Measurements from ENCODE around the gene ADAMTS6.

The ADAMTS6 gene

DNA sequence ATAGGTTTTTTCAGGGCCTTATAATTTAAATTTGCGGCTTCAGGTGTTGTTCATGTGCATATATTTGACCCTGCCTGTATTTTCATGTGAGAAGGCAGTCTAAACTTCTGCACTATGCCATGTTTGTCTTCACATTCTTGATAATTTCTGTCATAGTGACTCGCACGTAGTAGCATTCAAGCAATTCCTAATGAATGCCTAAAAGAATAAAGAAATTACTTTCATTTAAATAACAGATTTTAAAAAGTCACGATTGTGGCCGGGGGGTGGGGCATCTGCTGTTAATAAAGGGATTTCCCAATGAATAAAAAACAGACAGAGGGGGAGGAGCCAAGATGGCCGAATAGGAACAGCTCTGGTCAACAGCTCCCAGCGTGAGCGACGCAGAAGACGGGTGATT is 318.0 kb downstream of the ADAMTS6 start:
- Histone ChIP-seq H3K4me1 (ENCODE audit: control insufficient read depth in 2 of 2, insufficient read depth in 1 of 2, low read depth in 1 of 2, low read length in 2 of 2) (peaks cover 0 to 2% of the 10 kb centered on the region in 2 donors), H2BK15ac (ENCODE audit: low read length) (no peak overlapping the region), H3K4me2 (ENCODE audit: insufficient read depth, low read length, poor library complexity, severe bottlenecking) (no peak overlapping the region), H3K4ac (ENCODE audit: low read length) (no peak overlapping the region), H3K79me1 (ENCODE audit: low read depth, low read length) (no peaks in the 10 kb centered on the region), H2AFZ (ENCODE audit: low read length) (no peak overlapping the region), H3K36me3 (replicated peaks in 1 of 2; ENCODE audit: control insufficient read depth in 2 of 2, insufficient read depth in 2 of 2, low read length in 2 of 2) (no peaks in the 10 kb centered on the region), H3K4me3 (ENCODE audit: low read length in 2 of 2) (no peak overlapping the region), H2BK120ac (ENCODE audit: low read depth, low read length) (no peak overlapping the region), H2BK12ac (ENCODE audit: low read length) (no peak overlapping the region), H3K9me3 (replicated peaks in 1 of 2; ENCODE audit: control insufficient read depth in 2 of 2, insufficient read depth in 1 of 2, low read depth in 1 of 2, low read length in 2 of 2) (no peaks in the 10 kb centered on the region), H3K14ac (ENCODE audit: low read length) (no peak overlapping the region), H4K8ac (ENCODE audit: low read depth, low read length) (no peak overlapping the region), H3K27ac (replicated peaks; ENCODE audit: low read length) (no peak overlapping the region), H3K23ac (ENCODE audit: low read depth, low read length, poor library complexity) (no peak overlapping the region), H2BK5ac (ENCODE audit: low read length) (no peak overlapping the region), H3K9ac (ENCODE audit: low read depth, low read length, poor library complexity) (no peak overlapping the region), H4K91ac (ENCODE audit: low read depth, low read length, poor library complexity) (no peak overlapping the region), H2AK5ac (ENCODE audit: low read depth, low read length) (no peak overlapping the region), H3K27me3 (ENCODE audit: control insufficient read depth in 3 of 3, insufficient read depth in 3 of 3, low read depth in 1 of 3, low read length in 3 of 3) (no peaks in the 10 kb centered on the region), H3K18ac (ENCODE audit: low read length) (no peak overlapping the region)
- DNase-seq (ENCODE audit: low spot score): no peak
- WGBS, 2 donors (ENCODE audit: extremely low coverage in 2 of 2, insufficient read length in 2 of 2, insufficient replicate concordance in 1 of 2): no CpG with 5 or more reads among the region's 10 CpGs

DNA sequence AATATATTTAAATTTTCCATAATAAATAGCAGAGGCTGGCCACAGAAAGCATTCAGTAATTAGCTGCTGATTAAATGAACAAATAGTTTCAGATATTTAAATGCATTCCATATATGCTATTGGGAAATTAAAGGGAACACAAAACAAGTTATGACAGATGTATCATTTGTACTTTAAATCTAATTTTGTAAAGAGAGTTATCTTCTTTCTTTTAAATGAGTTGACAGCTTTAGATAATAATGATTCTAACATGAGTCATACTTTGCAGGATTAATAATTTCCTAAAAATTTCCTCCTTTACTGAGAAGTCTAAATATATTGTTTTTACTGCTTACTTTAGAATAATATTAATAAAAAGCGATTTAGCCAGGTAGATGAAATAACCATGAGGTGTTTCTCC is 320.1 kb downstream of the ADAMTS6 start:
- H3K9ac ChIP-seq (ENCODE audit: low read depth, low read length, poor library complexity): no peak overlapping the region
- WGBS, 2 donors (ENCODE audit: extremely low coverage in 2 of 2, insufficient read length in 2 of 2, insufficient replicate concordance in 1 of 2): no CpG with 5 or more reads among the region's 1 CpG
- H4K91ac ChIP-seq (ENCODE audit: low read depth, low read length, poor library complexity): no peak overlapping the region
- peaks cover 0 to 2% of the 10 kb centered on the region in 2 donors for H3K4me1 ChIP-seq (ENCODE audit: control insufficient read depth in 2 of 2, insufficient read depth in 1 of 2, low read depth in 1 of 2, low read length in 2 of 2)
- H3K9me3 ChIP-seq (replicated peaks in 1 of 2; ENCODE audit: control insufficient read depth in 2 of 2, insufficient read depth in 1 of 2, low read depth in 1 of 2, low read length in 2 of 2): no peaks in the 10 kb centered on the region
- H3K79me1 ChIP-seq (ENCODE audit: low read depth, low read length): no peaks in the 10 kb centered on the region
- H3K14ac ChIP-seq (ENCODE audit: low read length): no peak overlapping the region
- H3K4me3 ChIP-seq (ENCODE audit: low read length in 2 of 2): no peak overlapping the region
- no peak overlapping the region for H2AK5ac ChIP-seq (ENCODE audit: low read depth, low read length)
- no peaks in the 10 kb centered on the region for H3K36me3 ChIP-seq (replicated peaks in 1 of 2; ENCODE audit: control insufficient read depth in 2 of 2, insufficient read depth in 2 of 2, low read length in 2 of 2)
- H2BK15ac ChIP-seq (ENCODE audit: low read length): no peak overlapping the region
- no peak overlapping the region for H3K4me2 ChIP-seq (ENCODE audit: insufficient read depth, low read length, poor library complexity, severe bottlenecking)
- H3K23ac ChIP-seq (ENCODE audit: low read depth, low read length, poor library complexity): no peak overlapping the region
- H3K27ac ChIP-seq (replicated peaks; ENCODE audit: low read length): no peak overlapping the region
- H2BK12ac ChIP-seq (ENCODE audit: low read length): no peak overlapping the region
- no peak overlapping the region for H2BK5ac ChIP-seq (ENCODE audit: low read length)
- no peak overlapping the region for H2AFZ ChIP-seq (ENCODE audit: low read length)
- H4K8ac ChIP-seq (ENCODE audit: low read depth, low read length): no peak overlapping the region
- H3K18ac ChIP-seq (ENCODE audit: low read length): no peak overlapping the region
- no peak overlapping the region for H2BK120ac ChIP-seq (ENCODE audit: low read depth, low read length)
- no peak overlapping the region for H3K4ac ChIP-seq (ENCODE audit: low read length)
- no peaks in the 10 kb centered on the region for H3K27me3 ChIP-seq (ENCODE audit: control insufficient read depth in 3 of 3, insufficient read depth in 3 of 3, low read depth in 1 of 3, low read length in 3 of 3)
- DNase-seq (ENCODE audit: low spot score): no peak

DNA sequence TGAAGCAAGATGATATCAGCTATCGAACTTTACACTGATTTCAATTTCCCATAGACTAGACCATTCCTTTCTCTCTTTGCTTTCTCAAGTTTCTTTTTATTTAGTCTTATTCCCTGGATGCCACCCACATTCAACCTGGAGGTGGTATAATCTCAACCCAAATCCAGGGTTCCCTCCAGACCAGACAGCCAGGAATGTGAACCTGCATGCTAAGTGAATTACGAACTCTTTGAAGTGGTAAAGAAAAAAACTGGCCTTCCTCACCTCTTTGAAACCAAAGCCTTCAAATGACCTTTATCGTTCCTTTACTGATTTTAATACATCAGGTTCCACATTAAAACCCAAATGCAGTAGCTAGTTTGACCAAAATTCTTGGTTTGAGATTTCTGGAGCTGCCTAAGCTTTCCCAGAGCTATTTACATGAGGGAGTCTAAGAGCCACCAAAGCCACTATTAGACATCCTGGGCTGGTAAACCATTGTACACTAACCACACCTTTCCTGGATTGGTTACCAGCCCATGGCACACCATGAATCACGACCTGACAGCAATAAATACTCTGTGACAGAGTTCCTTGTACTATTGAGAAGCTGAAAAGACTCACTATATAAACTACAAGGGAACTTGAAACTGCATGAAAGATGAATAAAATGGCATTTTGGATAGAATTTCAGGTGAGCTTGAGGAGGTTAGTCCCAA is 323.7 kb downstream of the ADAMTS6 start:
- Histone ChIP-seq H3K27ac (replicated peaks; ENCODE audit: low read length) (no peak overlapping the region), H3K18ac (ENCODE audit: low read length) (no peak overlapping the region), H3K4ac (ENCODE audit: low read length) (no peak overlapping the region), H3K4me1 (ENCODE audit: control insufficient read depth in 2 of 2, insufficient read depth in 1 of 2, low read depth in 1 of 2, low read length in 2 of 2) (peaks cover 0 to 2% of the 10 kb centered on the region in 2 donors), H3K14ac (ENCODE audit: low read length) (no peak overlapping the region), H2BK5ac (ENCODE audit: low read length) (no peak overlapping the region), H2AFZ (ENCODE audit: low read length) (no peak overlapping the region), H2BK120ac (ENCODE audit: low read depth, low read length) (no peak overlapping the region), H4K8ac (ENCODE audit: low read depth, low read length) (no peak overlapping the region), H3K36me3 (replicated peaks in 1 of 2; ENCODE audit: control insufficient read depth in 2 of 2, insufficient read depth in 2 of 2, low read length in 2 of 2) (no peaks in the 10 kb centered on the region), H3K4me2 (ENCODE audit: insufficient read depth, low read length, poor library complexity, severe bottlenecking) (no peak overlapping the region), H2BK12ac (ENCODE audit: low read length) (no peak overlapping the region), H3K27me3 (ENCODE audit: control insufficient read depth in 3 of 3, insufficient read depth in 3 of 3, low read depth in 1 of 3, low read length in 3 of 3) (no peaks in the 10 kb centered on the region), H2BK15ac (ENCODE audit: low read length) (no peak overlapping the region), H3K79me1 (ENCODE audit: low read depth, low read length) (no peaks in the 10 kb centered on the region), H3K9me3 (replicated peaks in 1 of 2; ENCODE audit: control insufficient read depth in 2 of 2, insufficient read depth in 1 of 2, low read depth in 1 of 2, low read length in 2 of 2) (no peaks in the 10 kb centered on the region), H3K9ac (ENCODE audit: low read depth, low read length, poor library complexity) (no peak overlapping the region), H3K4me3 (ENCODE audit: low read length in 2 of 2) (no peak overlapping the region), H2AK5ac (ENCODE audit: low read depth, low read length) (no peak overlapping the region), H3K23ac (ENCODE audit: low read depth, low read length, poor library complexity) (no peak overlapping the region), H4K91ac (ENCODE audit: low read depth, low read length, poor library complexity) (no peak overlapping the region)
- WGBS, 2 donors (ENCODE audit: extremely low coverage in 2 of 2, insufficient read length in 2 of 2, insufficient replicate concordance in 1 of 2): no CpG with 5 or more reads among the region's 4 CpGs
- no peak for DNase-seq (ENCODE audit: low spot score)

DNA sequence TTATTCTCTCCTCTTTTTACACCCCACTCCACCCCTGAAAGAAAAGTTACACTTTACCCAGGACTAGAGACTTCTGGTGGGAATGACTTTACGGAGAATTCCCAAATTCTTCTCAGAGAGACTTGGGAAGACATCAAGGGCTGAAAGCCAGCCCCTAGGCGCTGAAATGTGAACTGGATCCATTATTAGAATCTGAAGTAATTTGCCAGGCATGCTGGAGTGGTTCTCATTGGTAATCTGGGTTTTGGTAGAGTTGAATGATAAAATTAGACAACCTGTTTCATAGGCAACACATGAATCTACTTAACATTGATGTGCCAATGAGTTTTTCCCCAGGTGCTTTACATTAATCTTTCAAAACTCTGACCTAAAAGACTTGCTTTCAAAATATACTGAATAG is 324.8 kb downstream of the ADAMTS6 start:
- WGBS, 2 donors (ENCODE audit: extremely low coverage in 2 of 2, insufficient read length in 2 of 2, insufficient replicate concordance in 1 of 2): no CpG with 5 or more reads among the region's 2 CpGs
- no peak overlapping the region for H3K14ac ChIP-seq (ENCODE audit: low read length)
- H4K8ac ChIP-seq (ENCODE audit: low read depth, low read length): no peak overlapping the region
- no peak overlapping the region for H3K4me3 ChIP-seq (ENCODE audit: low read length in 2 of 2)
- no peak overlapping the region for H4K91ac ChIP-seq (ENCODE audit: low read depth, low read length, poor library complexity)
- H3K4me2 ChIP-seq (ENCODE audit: insufficient read depth, low read length, poor library complexity, severe bottlenecking): no peak overlapping the region
- peaks cover 0 to 2% of the 10 kb centered on the region in 2 donors for H3K4me1 ChIP-seq (ENCODE audit: control insufficient read depth in 2 of 2, insufficient read depth in 1 of 2, low read depth in 1 of 2, low read length in 2 of 2)
- DNase-seq (ENCODE audit: low spot score): no peak
- no peak overlapping the region for H2BK12ac ChIP-seq (ENCODE audit: low read length)
- H3K27me3 ChIP-seq (ENCODE audit: control insufficient read depth in 3 of 3, insufficient read depth in 3 of 3, low read depth in 1 of 3, low read length in 3 of 3): no peaks in the 10 kb centered on the region
- H2BK120ac ChIP-seq (ENCODE audit: low read depth, low read length): no peak overlapping the region
- no peak overlapping the region for H3K9ac ChIP-seq (ENCODE audit: low read depth, low read length, poor library complexity)
- H3K79me1 ChIP-seq (ENCODE audit: low read depth, low read length): no peaks in the 10 kb centered on the region
- no peak overlapping the region for H2BK5ac ChIP-seq (ENCODE audit: low read length)
- H2BK15ac ChIP-seq (ENCODE audit: low read length): no peak overlapping the region
- H3K23ac ChIP-seq (ENCODE audit: low read depth, low read length, poor library complexity): no peak overlapping the region
- no peak overlapping the region for H3K4ac ChIP-seq (ENCODE audit: low read length)
- no peak overlapping the region for H2AK5ac ChIP-seq (ENCODE audit: low read depth, low read length)
- no peaks in the 10 kb centered on the region for H3K9me3 ChIP-seq (replicated peaks in 1 of 2; ENCODE audit: control insufficient read depth in 2 of 2, insufficient read depth in 1 of 2, low read depth in 1 of 2, low read length in 2 of 2)
- H3K18ac ChIP-seq (ENCODE audit: low read length): no peak overlapping the region
- H2AFZ ChIP-seq (ENCODE audit: low read length): no peak overlapping the region
- H3K27ac ChIP-seq (replicated peaks; ENCODE audit: low read length): no peak overlapping the region
- no peaks in the 10 kb centered on the region for H3K36me3 ChIP-seq (replicated peaks in 1 of 2; ENCODE audit: control insufficient read depth in 2 of 2, insufficient read depth in 2 of 2, low read length in 2 of 2)
